ENCODE data around the gene VPS8. TPM values are rescaled to one million over a fixed set of nuclear protein-coding genes. Genes with fewer than 3 reads are reported as not detected.
"Not testable (repeated sequence)": the region's sequence is repeated elsewhere in the genome, so short reads cannot be mapped to it uniquely, and the experiment has no call there.

VPS8 gene
- polyA plus RNA-seq, 4 donors, result 33.2 to 57.4 (median 40.4) TPM

GRCh38 chr3:184965639-184966430 is 153.9 kb downstream of the VPS8 start:
- DNase-seq (ENCODE audit: low read depth in 4 of 4, low spot score in 2 of 4), result no peak

GRCh38 chr3:184968115-184968514 is 156.1 kb downstream of the VPS8 start:
- DNase-seq (ENCODE audit: low read depth in 4 of 4, low spot score in 2 of 4), result no peak

GRCh38 chr3:184970186-184970585 is 158.2 kb downstream of the VPS8 start:
- DNase-seq (ENCODE audit: low read depth in 4 of 4, low spot score in 2 of 4), result no peak

GRCh38 chr3:184977796-184978195 is 165.8 kb downstream of the VPS8 start:
- DNase-seq (ENCODE audit: low read depth in 4 of 4, low spot score in 2 of 4), result no peak

- DNase-seq (ENCODE audit: low read depth in 4 of 4, low spot score in 2 of 4), result no peak
Observed at GRCh38 chr3:184981071-184981470, 169.1 kb downstream of the VPS8 start.

GRCh38 chr3:184982076-184982475 is 170.1 kb downstream of the VPS8 start:
- DNase-seq (ENCODE audit: low read depth in 4 of 4, low spot score in 2 of 4), result no peak

GRCh38 chr3:184985586-184985985 is 173.6 kb downstream of the VPS8 start:
- DNase-seq (ENCODE audit: low read depth in 4 of 4, low spot score in 2 of 4), result no peak

- DNase-seq (ENCODE audit: low read depth in 4 of 4, low spot score in 2 of 4), result no peak
Observed at GRCh38 chr3:184986366-184986889, 174.5 kb downstream of the VPS8 start.

- no peak for DNase-seq (ENCODE audit: low read depth in 4 of 4, low spot score in 2 of 4)
Observed at GRCh38 chr3:184993394-184993793, 181.4 kb downstream of the VPS8 start.

- DNase-seq (ENCODE audit: low read depth in 4 of 4, low spot score in 2 of 4), result not testable (repeated sequence)
Observed at GRCh38 chr3:185003876-185004275, 191.9 kb downstream of the VPS8 start.

GRCh38 chr3:185009650-185010049 is 197.7 kb downstream of the VPS8 start:
- no peak for DNase-seq (ENCODE audit: low read depth in 4 of 4, low spot score in 2 of 4)

GRCh38 chr3:185017584-185017983 is 205.6 kb downstream of the VPS8 start:
- not testable (repeated sequence) for DNase-seq (ENCODE audit: low read depth in 4 of 4, low spot score in 2 of 4)

GRCh38 chr3:185017996-185018395 is 206.0 kb downstream of the VPS8 start:
- not testable (repeated sequence) for DNase-seq (ENCODE audit: low read depth in 4 of 4, low spot score in 2 of 4)

GRCh38 chr3:185021256-185021655 is 209.3 kb downstream of the VPS8 start:
- no peak for DNase-seq (ENCODE audit: low read depth in 4 of 4, low spot score in 2 of 4)

GRCh38 chr3:185024406-185024805 is 212.4 kb downstream of the VPS8 start:
- no peak for DNase-seq (ENCODE audit: low read depth in 4 of 4, low spot score in 2 of 4)

- DNase-seq (ENCODE audit: low read depth in 4 of 4, low spot score in 2 of 4), result no peak
Observed at GRCh38 chr3:185024966-185025365, 213.0 kb downstream of the VPS8 start.

GRCh38 chr3:185028121-185028520 is 216.2 kb downstream of the VPS8 start:
- no peak for DNase-seq (ENCODE audit: low read depth in 4 of 4, low spot score in 2 of 4)

- no peak for DNase-seq (ENCODE audit: low read depth in 4 of 4, low spot score in 2 of 4)
Observed at GRCh38 chr3:185029086-185029485, 217.1 kb downstream of the VPS8 start.

- no peak for DNase-seq (ENCODE audit: low read depth in 4 of 4, low spot score in 2 of 4)
Observed at GRCh38 chr3:185030399-185030798, 218.4 kb downstream of the VPS8 start.

- no peak for DNase-seq (ENCODE audit: low read depth in 4 of 4, low spot score in 2 of 4)
Observed at GRCh38 chr3:185030951-185031350, 219.0 kb downstream of the VPS8 start.

- no peak for DNase-seq (ENCODE audit: low read depth in 4 of 4, low spot score in 2 of 4)
Observed at GRCh38 chr3:185037801-185038200, 225.8 kb downstream of the VPS8 start.

- no peak for DNase-seq (ENCODE audit: low read depth in 4 of 4, low spot score in 2 of 4)
Observed at GRCh38 chr3:185040425-185040824, 228.5 kb downstream of the VPS8 start.

Data from left renal cortex interstitium (tissue), 4 donors.